NT2/D1 (cell line): ENCODE results near the gene G3BP2.

ENCODE experiments used
- SUZ12 ChIP-seq: IDR thresholded peaks from 2 replicates; pipeline ENCODE4 v1.6.1; 2011; ENCODE audit not compliant: insufficient read length, insufficient read depth; ENCODE audit errors: extremely low read depth
- YY1 ChIP-seq: IDR thresholded peaks from 2 replicates; pipeline ENCODE4 v1.6.1; 2011; ENCODE audit not compliant: insufficient read length, insufficient read depth
- ZNF274 ChIP-seq: IDR thresholded peaks from 2 replicates; pipeline ENCODE4 v1.6.1; 2011; ENCODE audit warnings: mild to moderate bottlenecking, low read depth, low read length

DNA sequence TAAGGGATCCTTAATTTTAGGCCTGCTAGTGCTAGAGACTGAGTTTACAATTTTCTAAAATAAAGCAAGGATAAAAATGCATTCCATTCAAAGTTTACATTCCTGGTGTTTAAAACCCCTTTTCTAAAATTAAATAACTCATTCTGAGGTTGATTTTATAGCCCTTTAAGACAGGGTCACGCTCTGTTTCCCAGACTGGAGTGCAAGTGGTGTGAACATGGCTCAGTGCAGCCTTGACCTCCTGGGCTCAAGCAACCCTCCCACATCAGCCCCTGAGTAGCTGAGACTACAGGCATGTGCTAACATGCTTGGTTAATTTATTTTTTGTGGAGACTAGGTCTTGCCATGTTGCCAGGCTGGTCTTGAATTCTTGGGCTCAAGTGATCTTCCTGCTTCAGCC, 36.0 kb downstream of the G3BP2 start:
- TF ChIP-seq SUZ12, result no peak
- no peak for TF ChIP-seq YY1
- TF ChIP-seq ZNF274, result no peak
